ENCODE results near the gene FRMPD4. TPM values are rescaled to one million over a fixed set of nuclear protein-coding genes. Genes with fewer than 3 reads are reported as not detected.

The FRMPD4 gene
- total RNA-seq, 2 experiments from 2014 or later: not detected

DNA sequence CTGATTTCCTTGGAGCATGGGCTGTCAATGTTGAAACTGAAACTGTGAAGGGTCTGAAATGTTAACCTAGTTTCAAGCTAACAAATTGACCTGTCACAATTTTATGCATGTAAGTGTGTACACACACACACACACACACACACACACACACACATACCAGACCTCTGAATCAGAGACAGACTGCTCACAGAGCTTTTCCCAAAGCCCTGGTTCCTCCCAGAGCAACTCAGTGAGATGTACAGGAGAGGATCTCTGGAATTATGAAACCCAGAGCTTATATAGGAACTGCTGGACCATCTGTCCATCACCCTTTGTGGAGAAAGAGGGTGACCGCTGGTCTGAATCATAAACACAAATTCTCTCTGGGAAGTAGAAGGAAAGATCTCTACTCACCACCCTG is 424.8 kb downstream of the FRMPD4 start:
- H3K4me1 Mint-ChIP-seq (ENCODE audit: low read depth): no peaks in the 10 kb centered on the region
- H3K27me3 Mint-ChIP-seq: no peaks in the 10 kb centered on the region
- no peaks in the 10 kb centered on the region for H3K27me3 ChIP-seq (ENCODE audit: control insufficient read depth in 1 of 2, insufficient read depth in 2 of 2, low read length in 2 of 2)
- no peak overlapping the region for H3K27ac Mint-ChIP-seq
- TF ChIP-seq, protein P1, sequence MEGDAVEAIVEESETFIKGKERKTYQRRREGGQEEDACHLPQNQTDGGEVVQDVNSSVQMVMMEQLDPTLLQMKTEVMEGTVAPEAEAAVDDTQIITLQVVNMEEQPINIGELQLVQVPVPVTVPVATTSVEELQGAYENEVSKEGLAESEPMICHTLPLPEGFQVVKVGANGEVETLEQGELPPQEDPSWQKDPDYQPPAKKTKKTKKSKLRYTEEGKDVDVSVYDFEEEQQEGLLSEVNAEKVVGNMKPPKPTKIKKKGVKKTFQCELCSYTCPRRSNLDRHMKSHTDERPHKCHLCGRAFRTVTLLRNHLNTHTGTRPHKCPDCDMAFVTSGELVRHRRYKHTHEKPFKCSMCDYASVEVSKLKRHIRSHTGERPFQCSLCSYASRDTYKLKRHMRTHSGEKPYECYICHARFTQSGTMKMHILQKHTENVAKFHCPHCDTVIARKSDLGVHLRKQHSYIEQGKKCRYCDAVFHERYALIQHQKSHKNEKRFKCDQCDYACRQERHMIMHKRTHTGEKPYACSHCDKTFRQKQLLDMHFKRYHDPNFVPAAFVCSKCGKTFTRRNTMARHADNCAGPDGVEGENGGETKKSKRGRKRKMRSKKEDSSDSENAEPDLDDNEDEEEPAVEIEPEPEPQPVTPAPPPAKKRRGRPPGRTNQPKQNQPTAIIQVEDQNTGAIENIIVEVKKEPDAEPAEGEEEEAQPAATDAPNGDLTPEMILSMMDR (IDR thresholded peaks at IDR 0.05): no peak
- H3K9me3 ChIP-seq (ENCODE audit: control insufficient read depth in 1 of 2, insufficient read depth in 1 of 2, low read length in 2 of 2): no peaks in the 10 kb centered on the region
- ATAC-seq (ENCODE audit: poor library complexity) (no peak), DNase-seq (no peak)
- H3K9me3 Mint-ChIP-seq: no peaks in the 10 kb centered on the region
- POLR2A ChIA-PET: no interaction called here
- H3K4me1 ChIP-seq (ENCODE audit: insufficient read depth, low read length): no peaks in the 10 kb centered on the region
- no peak overlapping the region for H3K27ac ChIP-seq (ENCODE audit: low read depth in 1 of 2, low read length in 2 of 2)
- CTCF ChIA-PET: no interaction called here
- intact Hi-C loops (cut with DNase I, micrococcal nuclease): no loop called here
- H3K4me3 ChIP-seq (ENCODE audit: low read length): no peak overlapping the region
- no peak overlapping the region for H3K4me3 Mint-ChIP-seq
- H3K36me3 Mint-ChIP-seq (ENCODE audit: low read depth): no peaks in the 10 kb centered on the region
- no peaks in the 10 kb centered on the region for H3K36me3 ChIP-seq (ENCODE audit: insufficient read depth, low read length)

DNA sequence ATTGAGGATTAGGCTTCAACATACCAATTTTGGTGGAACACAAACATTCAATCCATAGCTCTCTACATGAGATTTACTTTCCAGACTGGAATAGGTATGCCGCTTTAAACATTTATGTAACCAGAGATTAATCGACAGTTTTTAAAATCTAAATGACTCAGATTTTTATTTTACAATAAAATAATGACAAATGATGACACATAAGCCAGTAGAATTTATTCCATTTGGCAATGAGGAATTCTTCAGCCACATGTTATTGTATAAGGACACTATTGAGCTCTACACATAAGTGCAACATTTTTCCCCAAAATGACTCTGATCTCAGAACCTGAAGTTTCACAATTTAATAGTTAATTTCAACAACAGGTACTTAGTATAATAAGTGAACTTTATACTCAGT is 425.9 kb downstream of the FRMPD4 start:
- no peaks in the 10 kb centered on the region for H3K36me3 ChIP-seq (ENCODE audit: insufficient read depth, low read length)
- Mint-ChIP-seq H3K4me1 (ENCODE audit: low read depth) (no peaks in the 10 kb centered on the region), H3K27ac (no peak overlapping the region), H3K9me3 (no peaks in the 10 kb centered on the region), H3K27me3 (no peaks in the 10 kb centered on the region), H3K4me3 (no peak overlapping the region), H3K36me3 (ENCODE audit: low read depth) (no peaks in the 10 kb centered on the region)
- H3K27ac ChIP-seq (ENCODE audit: low read depth in 1 of 2, low read length in 2 of 2): no peak overlapping the region
- ChIA-PET CTCF (no interaction called here), POLR2A (no interaction called here)
- intact Hi-C loops (cut with DNase I, micrococcal nuclease): no loop called here
- TF ChIP-seq, protein P1 (IDR thresholded peaks at IDR 0.05): no peak
- ATAC-seq (ENCODE audit: poor library complexity): no peak
- no peak for DNase-seq
- no peaks in the 10 kb centered on the region for H3K27me3 ChIP-seq (ENCODE audit: control insufficient read depth in 1 of 2, insufficient read depth in 2 of 2, low read length in 2 of 2)
- no peaks in the 10 kb centered on the region for H3K9me3 ChIP-seq (ENCODE audit: control insufficient read depth in 1 of 2, insufficient read depth in 1 of 2, low read length in 2 of 2)
- no peak overlapping the region for H3K4me3 ChIP-seq (ENCODE audit: low read length)
- H3K4me1 ChIP-seq (ENCODE audit: insufficient read depth, low read length): no peaks in the 10 kb centered on the region

DNA sequence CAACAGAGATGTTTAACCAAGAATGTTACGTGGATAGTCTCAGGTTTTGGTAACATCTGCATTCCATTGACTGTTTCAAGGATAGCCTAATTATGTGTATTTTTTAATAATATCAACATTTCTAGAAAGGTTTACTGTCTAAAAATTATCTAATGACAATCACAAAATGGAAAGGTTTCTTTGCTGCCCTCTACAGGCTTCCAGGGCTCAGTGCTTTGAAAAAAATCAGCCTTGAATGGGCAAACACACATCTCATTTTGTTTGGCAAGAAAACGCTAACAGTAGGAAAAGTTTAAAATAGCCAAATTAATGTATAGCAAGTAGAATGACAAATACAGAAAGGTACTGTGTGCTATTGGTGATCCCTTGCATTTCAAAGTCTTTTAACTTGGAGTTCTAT is 429.6 kb downstream of the FRMPD4 start:
- POLR2A ChIA-PET: no interaction called here
- Mint-ChIP-seq H3K4me1 (ENCODE audit: low read depth) (no peaks in the 10 kb centered on the region), H3K4me3 (no peak overlapping the region)

More for the DNA sequence above, 429.6 kb downstream of the FRMPD4 start:
- no peaks in the 10 kb centered on the region for H3K27me3 ChIP-seq (ENCODE audit: control insufficient read depth in 1 of 2, insufficient read depth in 2 of 2, low read length in 2 of 2)
- TF ChIP-seq, protein P1 (IDR thresholded peaks at IDR 0.05): no peak
- no peaks in the 10 kb centered on the region for H3K36me3 ChIP-seq (ENCODE audit: insufficient read depth, low read length)
- CTCF ChIA-PET: interaction anchor here (0.6 kb wide), 1 partner anchor 62 kb away, joined by 4 read pairs; no protein-coding TSS in a partner anchor
- no peaks in the 10 kb centered on the region for H3K9me3 ChIP-seq (ENCODE audit: control insufficient read depth in 1 of 2, insufficient read depth in 1 of 2, low read length in 2 of 2)
- H3K36me3 Mint-ChIP-seq (ENCODE audit: low read depth): no peaks in the 10 kb centered on the region
- no peaks in the 10 kb centered on the region for H3K4me1 ChIP-seq (ENCODE audit: insufficient read depth, low read length)
- no peak overlapping the region for H3K27ac ChIP-seq (ENCODE audit: low read depth in 1 of 2, low read length in 2 of 2)
- intact Hi-C loops (cut with DNase I, micrococcal nuclease): no loop called here
- H3K27ac Mint-ChIP-seq: no peak overlapping the region
- DNase-seq (no peak), ATAC-seq (ENCODE audit: poor library complexity) (no peak)
- H3K4me3 ChIP-seq (ENCODE audit: low read length): no peak overlapping the region
- H3K9me3 Mint-ChIP-seq: no peaks in the 10 kb centered on the region
- no peaks in the 10 kb centered on the region for H3K27me3 Mint-ChIP-seq
